ENCODE measurements around the gene EIF5.

EIF5 gene

GRCh38 chr14:103382376-103382775 lies 48.3 kb downstream of the EIF5 start:
- no peak overlapping the region for H3K27ac ChIP-seq (ENCODE audit: low read depth, low read length)
- H3K27me3 ChIP-seq (ENCODE audit: control insufficient read depth in 1 of 2, insufficient read depth in 2 of 2, low read length in 2 of 2): peaks cover 2 to 3% of the 10 kb centered on the region in 2 donors
- peaks cover 7 to 8% of the 10 kb centered on the region in 2 donors for H3K4me1 ChIP-seq (ENCODE audit: control insufficient read depth in 1 of 2, insufficient read depth in 2 of 2, low read length in 2 of 2)
- H3K9me3 ChIP-seq (ENCODE audit: control insufficient read depth in 1 of 2, low read length in 2 of 2): no peaks in the 10 kb centered on the region
- H3K36me3 ChIP-seq (ENCODE audit: control insufficient read depth in 1 of 2, insufficient read depth in 2 of 2, low read length in 2 of 2): no peaks in the 10 kb centered on the region
- H3K4me3 ChIP-seq (ENCODE audit: low read depth in 1 of 2, low read length in 2 of 2): no peak overlapping the region
- H3K9ac ChIP-seq (ENCODE audit: low read depth in 1 of 2, low read length in 2 of 2): no peak overlapping the region

- Histone ChIP-seq H3K36me3 (ENCODE audit: control insufficient read depth in 1 of 2, insufficient read depth in 2 of 2, low read length in 2 of 2) (no peaks in the 10 kb centered on the region), H3K4me1 (ENCODE audit: control insufficient read depth in 1 of 2, insufficient read depth in 2 of 2, low read length in 2 of 2) (peaks cover 21 to 22% of the 10 kb centered on the region in 2 donors)
Observed at GRCh38 chr14:103384450-103385151, 50.6 kb downstream of the EIF5 start.

GRCh38 chr14:103385152-103385928 lies 51.3 kb downstream of the EIF5 start, which contains the start of gene MARK3:
Gene MARK3 (plus strand): TSS chr14:103385415. CDS start chr14:103386030, 615 bp downstream.
- Histone ChIP-seq H3K9me3 (ENCODE audit: control insufficient read depth in 1 of 2, low read length in 2 of 2) (no peaks in the 10 kb centered on the region), H3K27ac (ENCODE audit: low read depth, low read length) (peak within 1 kb of the TSS; percentile 97), H3K27me3 (ENCODE audit: control insufficient read depth in 1 of 2, insufficient read depth in 2 of 2, low read length in 2 of 2) (peaks cover 2 to 3% of the 10 kb centered on the region in 2 donors), H3K4me1 (ENCODE audit: control insufficient read depth in 1 of 2, insufficient read depth in 2 of 2, low read length in 2 of 2) (peaks cover 21 to 22% of the 10 kb centered on the region in 2 donors), H3K9ac (ENCODE audit: low read depth in 1 of 2, low read length in 2 of 2) (peak within 1 kb of the TSS; percentile 94 to 96), H3K36me3 (ENCODE audit: control insufficient read depth in 1 of 2, insufficient read depth in 2 of 2, low read length in 2 of 2) (no peaks in the 10 kb centered on the region), H3K4me3 (ENCODE audit: low read depth in 1 of 2, low read length in 2 of 2) (peak within 1 kb of the TSS; percentile 94 to 100)

More at GRCh38 chr14:103384450-103385151, 50.6 kb downstream of the EIF5 start:
- Histone ChIP-seq H3K9me3 (ENCODE audit: control insufficient read depth in 1 of 2, low read length in 2 of 2) (no peaks in the 10 kb centered on the region), H3K27me3 (ENCODE audit: control insufficient read depth in 1 of 2, insufficient read depth in 2 of 2, low read length in 2 of 2) (peaks cover 2 to 3% of the 10 kb centered on the region in 2 donors), H3K27ac (ENCODE audit: low read depth, low read length) (peak overlapping the region; percentile 36), H3K9ac (ENCODE audit: low read depth in 1 of 2, low read length in 2 of 2) (peak overlapping the region; percentile 51 to 96), H3K4me3 (ENCODE audit: low read depth in 1 of 2, low read length in 2 of 2) (peak overlapping the region; percentile 94 to 100)

GRCh38 chr14:103385929-103386712 lies 52.1 kb downstream of the EIF5 start:
- H3K36me3 ChIP-seq (ENCODE audit: control insufficient read depth in 1 of 2, insufficient read depth in 2 of 2, low read length in 2 of 2): no peaks in the 10 kb centered on the region
- H3K9me3 ChIP-seq (ENCODE audit: control insufficient read depth in 1 of 2, low read length in 2 of 2): no peaks in the 10 kb centered on the region
- H3K27me3 ChIP-seq (ENCODE audit: control insufficient read depth in 1 of 2, insufficient read depth in 2 of 2, low read length in 2 of 2): peaks cover 2 to 3% of the 10 kb centered on the region in 2 donors
- peak overlapping the region; percentile 94 to 100 for H3K4me3 ChIP-seq (ENCODE audit: low read depth in 1 of 2, low read length in 2 of 2)
- H3K4me1 ChIP-seq (ENCODE audit: control insufficient read depth in 1 of 2, insufficient read depth in 2 of 2, low read length in 2 of 2): peaks cover 21 to 22% of the 10 kb centered on the region in 2 donors
- H3K27ac ChIP-seq (ENCODE audit: low read depth, low read length): peak overlapping the region; percentile 97
- peak overlapping the region; percentile 94 to 96 for H3K9ac ChIP-seq (ENCODE audit: low read depth in 1 of 2, low read length in 2 of 2)

GRCh38 chr14:103386713-103387329 lies 52.8 kb downstream of the EIF5 start:
- Histone ChIP-seq H3K4me3 (ENCODE audit: low read depth in 1 of 2, low read length in 2 of 2) (peak overlapping the region; percentile 94 to 100), H3K9me3 (ENCODE audit: control insufficient read depth in 1 of 2, low read length in 2 of 2) (no peaks in the 10 kb centered on the region), H3K27me3 (ENCODE audit: control insufficient read depth in 1 of 2, insufficient read depth in 2 of 2, low read length in 2 of 2) (peaks cover 2 to 3% of the 10 kb centered on the region in 2 donors), H3K36me3 (ENCODE audit: control insufficient read depth in 1 of 2, insufficient read depth in 2 of 2, low read length in 2 of 2) (no peaks in the 10 kb centered on the region), H3K4me1 (ENCODE audit: control insufficient read depth in 1 of 2, insufficient read depth in 2 of 2, low read length in 2 of 2) (peaks cover 22 to 23% of the 10 kb centered on the region in 2 donors), H3K27ac (ENCODE audit: low read depth, low read length) (no peak overlapping the region), H3K9ac (ENCODE audit: low read depth in 1 of 2, low read length in 2 of 2) (peak overlapping the region; percentile 94 to 96)

GRCh38 chr14:103388664-103389063 lies 54.6 kb downstream of the EIF5 start:
- no peaks in the 10 kb centered on the region for H3K9me3 ChIP-seq (ENCODE audit: control insufficient read depth in 1 of 2, low read length in 2 of 2)
- H3K9ac ChIP-seq (ENCODE audit: low read depth in 1 of 2, low read length in 2 of 2): no peak overlapping the region
- no peak overlapping the region for H3K4me3 ChIP-seq (ENCODE audit: low read depth in 1 of 2, low read length in 2 of 2)
- H3K4me1 ChIP-seq (ENCODE audit: control insufficient read depth in 1 of 2, insufficient read depth in 2 of 2, low read length in 2 of 2): peaks cover 29 to 31% of the 10 kb centered on the region in 2 donors
- peaks cover 0 to 3% of the 10 kb centered on the region in 2 donors for H3K27me3 ChIP-seq (ENCODE audit: control insufficient read depth in 1 of 2, insufficient read depth in 2 of 2, low read length in 2 of 2)
- H3K27ac ChIP-seq (ENCODE audit: low read depth, low read length): no peak overlapping the region
- H3K36me3 ChIP-seq (ENCODE audit: control insufficient read depth in 1 of 2, insufficient read depth in 2 of 2, low read length in 2 of 2): no peaks in the 10 kb centered on the region

GRCh38 chr14:103390605-103391004 lies 56.6 kb downstream of the EIF5 start:
- Histone ChIP-seq H3K4me1 (ENCODE audit: control insufficient read depth in 1 of 2, insufficient read depth in 2 of 2, low read length in 2 of 2) (peaks cover 31 to 41% of the 10 kb centered on the region in 2 donors), H3K27ac (ENCODE audit: low read depth, low read length) (no peak overlapping the region)

GRCh38 chr14:103391048-103391447 lies 57.0 kb downstream of the EIF5 start:
- Histone ChIP-seq H3K27ac (ENCODE audit: low read depth, low read length) (no peak overlapping the region), H3K4me3 (ENCODE audit: low read depth in 1 of 2, low read length in 2 of 2) (no peak overlapping the region), H3K4me1 (ENCODE audit: control insufficient read depth in 1 of 2, insufficient read depth in 2 of 2, low read length in 2 of 2) (peaks cover 33 to 41% of the 10 kb centered on the region in 2 donors), H3K27me3 (ENCODE audit: control insufficient read depth in 1 of 2, insufficient read depth in 2 of 2, low read length in 2 of 2) (no peaks in the 10 kb centered on the region), H3K9ac (ENCODE audit: low read depth in 1 of 2, low read length in 2 of 2) (no peak overlapping the region), H3K9me3 (ENCODE audit: control insufficient read depth in 1 of 2, low read length in 2 of 2) (no peaks in the 10 kb centered on the region), H3K36me3 (ENCODE audit: control insufficient read depth in 1 of 2, insufficient read depth in 2 of 2, low read length in 2 of 2) (no peaks in the 10 kb centered on the region)

More at GRCh38 chr14:103390605-103391004, 56.6 kb downstream of the EIF5 start:
- Histone ChIP-seq H3K9ac (ENCODE audit: low read depth in 1 of 2, low read length in 2 of 2) (no peak overlapping the region), H3K36me3 (ENCODE audit: control insufficient read depth in 1 of 2, insufficient read depth in 2 of 2, low read length in 2 of 2) (no peaks in the 10 kb centered on the region), H3K9me3 (ENCODE audit: control insufficient read depth in 1 of 2, low read length in 2 of 2) (no peaks in the 10 kb centered on the region), H3K27me3 (ENCODE audit: control insufficient read depth in 1 of 2, insufficient read depth in 2 of 2, low read length in 2 of 2) (no peaks in the 10 kb centered on the region), H3K4me3 (ENCODE audit: low read depth in 1 of 2, low read length in 2 of 2) (no peak overlapping the region)

GRCh38 chr14:103392106-103392505 lies 58.1 kb downstream of the EIF5 start:
- Histone ChIP-seq H3K27me3 (ENCODE audit: control insufficient read depth in 1 of 2, insufficient read depth in 2 of 2, low read length in 2 of 2) (no peaks in the 10 kb centered on the region), H3K4me1 (ENCODE audit: control insufficient read depth in 1 of 2, insufficient read depth in 2 of 2, low read length in 2 of 2) (peaks cover 33 to 45% of the 10 kb centered on the region in 2 donors), H3K4me3 (ENCODE audit: low read depth in 1 of 2, low read length in 2 of 2) (no peak overlapping the region), H3K27ac (ENCODE audit: low read depth, low read length) (no peak overlapping the region), H3K9ac (ENCODE audit: low read depth in 1 of 2, low read length in 2 of 2) (no peak overlapping the region), H3K9me3 (ENCODE audit: control insufficient read depth in 1 of 2, low read length in 2 of 2) (no peaks in the 10 kb centered on the region), H3K36me3 (ENCODE audit: control insufficient read depth in 1 of 2, insufficient read depth in 2 of 2, low read length in 2 of 2) (no peaks in the 10 kb centered on the region)

Measured in duodenal mucosa (tissue), 2 donors.